ENCODE results near the gene SMIM27.
"Not testable (repeated sequence)": the region's sequence is repeated elsewhere in the genome, so short reads cannot be mapped to it uniquely, and the experiment has no call there.

SMIM27 gene

GRCh38 chr9:32596096-32596865 is 44.2 kb downstream of the SMIM27 start:
- DNase-seq (ENCODE audit: low read depth in 2 of 3, low spot score in 1 of 3): no peak

GRCh38 chr9:32596936-32597335 is 44.8 kb downstream of the SMIM27 start:
- no peak for DNase-seq (ENCODE audit: low read depth in 2 of 3, low spot score in 1 of 3)

GRCh38 chr9:32599021-32599420 is 46.9 kb downstream of the SMIM27 start:
- not testable (repeated sequence) for DNase-seq (ENCODE audit: low read depth in 2 of 3, low spot score in 1 of 3)
